ENCODE data around the gene SCN7A. TPM values are rescaled to one million over a fixed set of nuclear protein-coding genes. Genes with fewer than 3 reads are reported as not detected.

Gene SCN7A
- total RNA-seq, 2 experiments from 2014 or later = not detected

DNA sequence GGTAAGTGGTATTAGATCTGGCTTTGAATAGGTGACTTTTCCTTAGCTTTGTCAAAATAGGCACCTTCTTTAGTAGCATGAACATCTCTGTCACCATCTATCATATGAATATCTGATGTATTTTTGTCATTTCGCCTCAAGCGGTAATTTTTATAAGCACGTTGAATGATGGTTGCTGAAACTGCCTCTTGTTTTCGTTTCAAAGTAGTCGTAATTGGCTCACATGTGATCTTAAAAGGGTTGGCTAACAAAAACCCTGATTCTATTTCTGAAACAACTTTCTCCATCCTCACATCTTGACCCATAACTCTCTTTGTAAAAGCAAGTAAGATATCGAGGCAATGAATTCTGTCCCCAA is 88.5 kb downstream of the SCN7A start:
- DNase-seq (no peak), ATAC-seq (ENCODE audit: low read depth) (no peak)
- Mint-ChIP-seq H3K27me3 (no peaks in the 10 kb centered on the region), H3K27ac (no peak overlapping the region), H3K9me3 (no peaks in the 10 kb centered on the region), H3K36me3 (no peaks in the 10 kb centered on the region), H3K4me1 (no peaks in the 10 kb centered on the region), H3K4me3 (no peak overlapping the region)
- POLR2A ChIA-PET = no interaction called here

GRCh38 chr2:166404831-166405568 is 89.0 kb downstream of the SCN7A start:
- Mint-ChIP-seq H3K4me3 (no peak overlapping the region), H3K36me3 (no peaks in the 10 kb centered on the region), H3K9me3 (no peaks in the 10 kb centered on the region), H3K4me1 (no peaks in the 10 kb centered on the region), H3K27me3 (no peaks in the 10 kb centered on the region), H3K27ac (no peak overlapping the region)
- no peak for ATAC-seq (ENCODE audit: low read depth)
- no peak for DNase-seq
- POLR2A ChIA-PET = no interaction called here

- Mint-ChIP-seq H3K27me3 (no peaks in the 10 kb centered on the region), H3K36me3 (no peaks in the 10 kb centered on the region), H3K4me1 (no peaks in the 10 kb centered on the region), H3K4me3 (no peak overlapping the region), H3K27ac (no peak overlapping the region), H3K9me3 (no peaks in the 10 kb centered on the region)
- POLR2A ChIA-PET = no interaction called here
- DNase-seq (no peak), ATAC-seq (ENCODE audit: low read depth) (no peak)
Observed at GRCh38 chr2:166394245-166394644, 99.8 kb downstream of the SCN7A start.

DNA sequence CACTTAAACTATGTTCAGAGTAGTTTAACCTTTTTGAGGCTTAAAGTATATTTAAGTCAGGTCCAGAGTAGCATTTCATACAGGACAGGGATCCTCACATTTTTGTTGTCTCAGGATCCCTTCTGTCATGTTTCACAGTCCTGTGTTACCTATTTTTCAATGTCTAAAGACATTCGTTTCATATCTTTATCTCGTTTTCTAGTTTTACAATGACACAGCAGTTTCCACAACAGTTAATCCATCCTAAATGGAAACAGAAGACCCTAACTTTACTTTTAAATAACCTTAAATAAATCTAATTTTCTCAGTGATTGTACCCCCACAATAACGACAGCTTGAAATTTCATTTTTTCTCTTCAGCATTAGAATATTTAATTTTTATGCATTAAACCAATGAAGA is 101.0 kb downstream of the SCN7A start:
- H3K4me3 Mint-ChIP-seq = no peak overlapping the region
- H3K9me3 Mint-ChIP-seq = no peaks in the 10 kb centered on the region
- POLR2A ChIA-PET = no interaction called here
- no peaks in the 10 kb centered on the region for H3K27me3 Mint-ChIP-seq
- no peaks in the 10 kb centered on the region for H3K4me1 Mint-ChIP-seq
- no peaks in the 10 kb centered on the region for H3K36me3 Mint-ChIP-seq
- H3K27ac Mint-ChIP-seq = no peak overlapping the region
- DNase-seq (no peak), ATAC-seq (ENCODE audit: low read depth) (no peak)

DNA sequence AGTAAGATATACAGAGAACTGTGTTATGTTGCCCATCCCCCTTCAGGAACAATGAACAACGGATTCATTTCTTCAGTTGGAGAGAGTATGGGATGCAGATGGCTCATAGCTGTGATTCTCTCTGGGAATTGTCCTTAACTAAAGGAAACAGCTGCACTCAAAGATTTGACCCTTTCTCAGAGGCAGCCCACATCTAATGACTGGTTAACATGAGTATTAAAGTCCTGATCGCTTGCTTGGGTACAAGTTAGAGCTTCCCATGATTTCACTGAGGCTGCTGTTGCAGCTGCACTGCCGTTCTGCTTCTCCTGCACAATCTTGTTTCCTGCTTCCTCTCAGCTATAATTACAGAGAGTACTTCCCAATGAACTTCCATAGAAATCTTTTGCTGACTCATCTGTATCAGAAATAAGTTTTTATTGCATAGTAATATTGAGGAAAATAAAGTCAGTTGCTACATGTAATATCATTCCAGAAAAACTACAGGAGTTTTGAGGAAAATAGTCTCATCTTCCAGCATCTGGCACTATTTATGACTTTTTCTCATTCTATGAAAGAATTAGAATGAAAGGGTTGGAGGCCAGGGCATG is 105.5 kb downstream of the SCN7A start:
- no peaks in the 10 kb centered on the region for H3K36me3 Mint-ChIP-seq
- no peak for ATAC-seq (ENCODE audit: low read depth)
- H3K4me1 Mint-ChIP-seq = no peaks in the 10 kb centered on the region
- no peak for DNase-seq
- no peak overlapping the region for H3K4me3 Mint-ChIP-seq
- no peak overlapping the region for H3K27ac Mint-ChIP-seq
- POLR2A ChIA-PET = no interaction called here
- no peaks in the 10 kb centered on the region for H3K9me3 Mint-ChIP-seq
- H3K27me3 Mint-ChIP-seq = no peaks in the 10 kb centered on the region

DNA sequence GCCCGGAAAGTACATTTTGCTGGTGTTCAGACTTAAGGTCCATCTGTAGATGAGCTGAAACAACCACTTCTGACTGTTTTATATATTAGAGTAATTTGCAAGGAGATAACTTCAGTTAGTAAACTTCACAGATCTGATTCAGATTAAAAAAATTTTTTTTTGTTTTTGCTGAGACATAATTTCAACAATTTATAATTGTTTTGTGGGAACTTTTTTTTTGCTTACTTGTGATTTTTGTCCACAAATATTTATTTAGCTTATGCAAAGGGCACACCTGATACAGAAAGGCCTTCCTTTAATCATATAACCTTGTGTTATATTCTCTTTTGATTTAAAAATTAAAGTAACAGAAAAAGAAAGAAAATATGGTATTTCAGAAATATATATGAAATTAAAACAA is 108.7 kb downstream of the SCN7A start:
- POLR2A ChIA-PET = no interaction called here
- H3K36me3 Mint-ChIP-seq = no peaks in the 10 kb centered on the region
- ATAC-seq (ENCODE audit: low read depth) = no peak
- H3K4me1 Mint-ChIP-seq = no peaks in the 10 kb centered on the region
- H3K4me3 Mint-ChIP-seq = no peak overlapping the region
- DNase-seq = no peak
- no peaks in the 10 kb centered on the region for H3K27me3 Mint-ChIP-seq
- no peaks in the 10 kb centered on the region for H3K9me3 Mint-ChIP-seq
- no peak overlapping the region for H3K27ac Mint-ChIP-seq

DNA sequence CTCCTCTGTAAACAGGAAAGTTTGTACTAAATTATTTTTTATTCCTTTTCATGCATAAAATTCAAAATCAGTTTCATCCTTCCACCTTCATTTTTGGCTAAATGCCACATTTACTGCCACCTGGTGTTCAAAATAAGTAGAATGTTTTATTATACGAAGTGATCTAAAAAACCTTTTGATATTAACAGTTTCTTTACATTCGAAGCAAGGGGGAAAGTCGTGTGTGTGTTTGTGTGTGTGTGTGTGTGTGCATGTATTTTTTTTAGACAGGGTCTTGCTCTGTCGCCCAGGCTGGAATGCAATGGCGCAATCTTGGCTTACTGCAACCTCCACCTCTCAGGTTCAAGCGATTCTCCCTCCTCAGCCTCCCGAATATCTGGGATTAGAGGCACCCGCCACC is 109.3 kb downstream of the SCN7A start:
- Mint-ChIP-seq H3K27ac (no peak overlapping the region), H3K4me3 (no peak overlapping the region), H3K36me3 (no peaks in the 10 kb centered on the region), H3K4me1 (no peaks in the 10 kb centered on the region), H3K27me3 (no peaks in the 10 kb centered on the region), H3K9me3 (no peaks in the 10 kb centered on the region)
- POLR2A ChIA-PET = no interaction called here
- ATAC-seq (ENCODE audit: low read depth) (no peak), DNase-seq (no peak)

DNA sequence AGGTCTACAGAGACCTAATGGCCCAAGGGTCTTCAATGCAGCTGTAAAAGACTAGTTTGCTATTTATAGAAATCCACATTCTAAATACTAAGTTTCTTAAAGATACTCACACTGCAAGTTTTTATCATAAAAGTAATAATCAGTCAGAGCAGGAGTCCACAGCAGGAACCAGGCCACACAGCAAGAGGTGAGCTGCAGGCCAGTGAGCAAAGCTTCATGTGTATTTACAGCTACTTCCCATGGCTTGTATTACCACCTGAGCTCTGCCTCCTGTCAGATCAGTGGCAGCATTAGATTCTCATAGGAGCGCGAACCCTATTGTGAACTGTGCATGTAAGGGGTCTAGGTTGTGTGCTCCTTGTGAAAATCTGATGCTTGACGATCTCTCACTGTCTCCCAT is 111.6 kb downstream of the SCN7A start:
- Mint-ChIP-seq H3K4me1 (no peaks in the 10 kb centered on the region), H3K36me3 (no peaks in the 10 kb centered on the region), H3K27ac (no peak overlapping the region), H3K9me3 (no peaks in the 10 kb centered on the region), H3K27me3 (peaks cover 9% of the 10 kb centered on the region), H3K4me3 (no peak overlapping the region)
- POLR2A ChIA-PET = no interaction called here
- ATAC-seq (ENCODE audit: low read depth) (no peak), DNase-seq (no peak)

GRCh38 chr2:166380615-166381014 is 113.4 kb downstream of the SCN7A start:
- H3K27me3 Mint-ChIP-seq = peaks cover 26% of the 10 kb centered on the region
- DNase-seq (no peak), ATAC-seq (ENCODE audit: low read depth) (no peak)
- peaks cover 3% of the 10 kb centered on the region for H3K4me1 Mint-ChIP-seq
- no peak overlapping the region for H3K4me3 Mint-ChIP-seq
- POLR2A ChIA-PET = no interaction called here
- H3K9me3 Mint-ChIP-seq = no peaks in the 10 kb centered on the region
- no peaks in the 10 kb centered on the region for H3K36me3 Mint-ChIP-seq
- no peak overlapping the region for H3K27ac Mint-ChIP-seq

DNA sequence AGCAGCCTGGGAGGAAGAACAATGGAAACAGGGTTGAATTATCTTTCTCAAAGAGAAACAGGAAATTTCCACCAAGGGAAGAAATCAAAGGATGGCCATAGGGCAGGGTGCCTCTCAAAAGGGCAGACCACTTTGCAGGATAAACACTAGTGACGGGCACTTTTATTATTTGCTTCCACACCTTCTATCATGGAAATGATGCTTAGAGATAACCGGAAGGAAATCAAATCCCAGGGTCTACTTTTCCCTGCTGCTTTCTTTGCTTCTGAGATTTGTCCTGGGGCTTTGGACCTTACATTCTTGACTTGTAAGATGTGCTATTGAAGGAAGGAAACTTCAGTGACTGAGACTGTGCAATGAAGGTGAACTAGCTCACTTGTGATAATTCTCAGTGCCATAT is 117.2 kb downstream of the SCN7A start:
- no peak overlapping the region for H3K27ac Mint-ChIP-seq
- peaks cover 10% of the 10 kb centered on the region for H3K4me1 Mint-ChIP-seq

DNA sequence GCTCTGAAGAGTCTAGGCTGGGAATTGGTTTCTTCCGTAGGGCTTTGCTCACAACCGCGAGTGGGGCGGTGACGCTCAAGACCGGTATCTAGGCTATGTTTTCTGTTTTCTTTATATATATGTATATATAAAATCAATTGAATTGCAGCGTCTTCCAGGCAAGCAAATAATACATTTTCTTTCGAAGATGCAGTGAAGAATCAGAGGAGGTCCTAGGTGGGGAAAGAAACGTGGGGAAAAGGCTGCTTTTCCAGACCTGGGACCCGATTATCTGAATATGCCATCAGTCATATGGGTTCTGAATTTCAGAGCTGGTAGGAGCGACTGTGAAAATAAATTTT is 117.6 kb downstream of the SCN7A start:
- ATAC-seq (ENCODE audit: low read depth) = peak; percentile 20
- H3K4me1 Mint-ChIP-seq = peaks cover 10% of the 10 kb centered on the region
- H3K27me3 Mint-ChIP-seq = peaks cover 45% of the 10 kb centered on the region
- H3K4me3 Mint-ChIP-seq = peak overlapping the region; percentile 76
- H3K36me3 Mint-ChIP-seq = no peaks in the 10 kb centered on the region
- DNase-seq = no peak
- H3K9me3 Mint-ChIP-seq = no peaks in the 10 kb centered on the region
- no peak overlapping the region for H3K27ac Mint-ChIP-seq
- POLR2A ChIA-PET = no interaction called here

More for the DNA sequence above, 117.2 kb downstream of the SCN7A start:
- ATAC-seq (ENCODE audit: low read depth) (no peak), DNase-seq (no peak)
- Mint-ChIP-seq H3K9me3 (no peaks in the 10 kb centered on the region), H3K27me3 (peaks cover 45% of the 10 kb centered on the region), H3K4me3 (no peak overlapping the region), H3K36me3 (no peaks in the 10 kb centered on the region)
- POLR2A ChIA-PET = no interaction called here

DNA sequence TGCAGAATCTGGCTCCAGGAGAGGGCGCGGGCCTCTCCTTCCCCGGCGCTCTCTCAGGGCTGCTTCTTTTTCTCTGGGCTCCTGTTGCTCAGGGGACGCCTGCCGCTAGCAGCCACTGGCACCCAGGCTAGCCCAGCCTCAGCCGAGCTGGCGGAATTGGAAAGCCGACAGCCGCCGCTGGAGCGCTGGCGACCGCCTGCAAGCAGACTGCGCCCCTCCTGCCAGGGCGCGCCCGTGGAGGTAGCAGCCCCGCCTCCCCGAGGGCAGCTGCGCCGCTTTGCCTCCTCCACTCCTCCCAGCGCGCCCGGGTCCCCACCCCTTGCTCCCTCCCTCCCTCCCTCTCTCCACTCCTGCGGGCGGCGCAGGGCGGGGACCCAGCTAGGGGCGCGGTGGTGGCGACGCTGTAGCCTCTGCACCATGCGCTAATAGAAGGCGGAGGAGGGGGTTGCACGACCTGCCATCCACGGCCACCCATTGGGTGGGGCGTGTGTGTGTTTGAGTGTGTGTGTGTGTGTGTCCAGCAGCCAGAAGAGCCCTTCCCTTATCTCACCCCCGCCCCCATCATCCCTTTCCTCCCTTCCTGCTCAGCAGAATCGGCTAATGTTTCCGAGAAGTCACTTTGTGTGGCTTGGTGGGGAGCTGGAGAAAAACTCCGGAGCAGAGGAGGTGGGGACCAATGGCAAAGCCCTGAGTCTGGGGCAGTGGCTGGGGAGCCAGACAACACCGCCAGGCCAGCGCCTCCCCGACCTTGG is 118.1 kb downstream of the SCN7A start, which contains the start of gene SCN9A:
SCN9A (minus strand) TSS at position 209 of the 752 bp plus-strand sequence. CDS start 64,188 bp downstream, outside the sequence.
- ATAC-seq (ENCODE audit: low read depth) (peak; percentile 87), DNase-seq (peak; percentile 47)
- peaks cover 10% of the 10 kb centered on the region for H3K4me1 Mint-ChIP-seq
- POLR2A ChIA-PET = no interaction called here
- H3K27ac Mint-ChIP-seq = no peak within 1 kb of the TSS
- peak within 1 kb of the TSS; percentile 83 for H3K4me3 Mint-ChIP-seq
- no peaks in the 10 kb centered on the region for H3K9me3 Mint-ChIP-seq
- no peaks in the 10 kb centered on the region for H3K36me3 Mint-ChIP-seq
- peaks cover 45% of the 10 kb centered on the region for H3K27me3 Mint-ChIP-seq

- Mint-ChIP-seq H3K27me3 (peaks cover 45% of the 10 kb centered on the region), H3K4me1 (peaks cover 10% of the 10 kb centered on the region), H3K9me3 (no peaks in the 10 kb centered on the region), H3K36me3 (no peaks in the 10 kb centered on the region), H3K4me3 (peak overlapping the region; percentile 83), H3K27ac (no peak overlapping the region)
- ATAC-seq (ENCODE audit: low read depth) (no peak), DNase-seq (no peak)
- POLR2A ChIA-PET = no interaction called here
Observed at GRCh38 chr2:166375195-166375735, 118.8 kb downstream of the SCN7A start.

GRCh38 chr2:166373951-166374350 is 120.1 kb downstream of the SCN7A start:
- Mint-ChIP-seq H3K36me3 (no peaks in the 10 kb centered on the region), H3K4me3 (no peak overlapping the region), H3K4me1 (peaks cover 10% of the 10 kb centered on the region), H3K27me3 (peaks cover 44% of the 10 kb centered on the region), H3K9me3 (no peaks in the 10 kb centered on the region), H3K27ac (no peak overlapping the region)
- ATAC-seq (ENCODE audit: low read depth) = no peak
- DNase-seq = no peak
- POLR2A ChIA-PET = no interaction called here

Measured in activated naive CD8-positive, alpha-beta T cell treated with anti-CD3 and anti-CD28 coated beads, Interleukin-2, amount 10 ng/mL, durations not matched to agents 7 days and 5 days (primary cell).